H9 (cell line): Measurements from ENCODE around the gene TMEM95. TPM values are rescaled to one million over a fixed set of nuclear protein-coding genes. Genes with fewer than 3 reads are reported as not detected.
"Not testable (repeated sequence)": the region's sequence is repeated elsewhere in the genome, so short reads cannot be mapped to it uniquely, and the experiment has no call there.

ENCODE experiments used
- DNase-seq: peaks from one replicate; pipeline ENCODE4 v3.0.0-alpha.2; 2017
- H2AFZ ChIP-seq: one replicate; pipeline ENCODE4 v1.6.1; 2013; ENCODE audit warnings: mild to moderate bottlenecking, low read length, control low read depth, moderate library complexity
- H2AK5ac ChIP-seq: 2 replicates; pipeline ENCODE4 v1.6.1; 2013; ENCODE audit warnings: low read length, control low read depth, mixed read lengths; ENCODE audit not compliant: insufficient read length
- H2BK120ac ChIP-seq: one replicate; pipeline ENCODE4 v1.6.1; 2013; ENCODE audit warnings: low read depth, mild to moderate bottlenecking, low read length, control low read depth, inconsistent platforms; ENCODE audit not compliant: poor library complexity, severe bottlenecking
- H2BK12ac ChIP-seq: 2 replicates; pipeline ENCODE4 v1.6.1; 2013; ENCODE audit warnings: low read length, control low read depth, mixed read lengths, low read depth; ENCODE audit not compliant: insufficient read length
- H2BK15ac ChIP-seq: 2 replicates; pipeline ENCODE4 v1.6.1; 2013; ENCODE audit warnings: low read depth, low read length, control low read depth
- H2BK20ac ChIP-seq: one replicate; pipeline ENCODE4 v1.6.1; 2013; ENCODE audit warnings: low read depth, mild to moderate bottlenecking, low read length, control low read depth, inconsistent platforms; ENCODE audit not compliant: poor library complexity, severe bottlenecking
- H2BK5ac ChIP-seq: 2 replicates; pipeline ENCODE4 v1.6.1; 2013; ENCODE audit warnings: low read length, control low read depth, mixed read lengths; ENCODE audit not compliant: insufficient read length
- H3K14ac ChIP-seq: 2 replicates; pipeline ENCODE4 v1.6.1; 2013; ENCODE audit warnings: low read length, control low read depth; ENCODE audit not compliant: insufficient read depth
- H3K18ac ChIP-seq: 2 replicates; pipeline ENCODE4 v1.6.1; 2013; ENCODE audit warnings: low read depth, mild to moderate bottlenecking, mixed read lengths, low read length, control low read depth; ENCODE audit not compliant: insufficient read length
- H3K23ac ChIP-seq: 2 replicates; pipeline ENCODE4 v1.6.1; 2013; ENCODE audit warnings: low read length, control low read depth, mixed read lengths, low read depth; ENCODE audit not compliant: insufficient read length
- H3K23me2 ChIP-seq: 2 replicates; pipeline ENCODE4 v1.6.1; 2013; ENCODE audit warnings: low read depth, mild to moderate bottlenecking, mixed read lengths, low read length, control low read depth; ENCODE audit not compliant: insufficient read length, poor library complexity, severe bottlenecking
- H3K27ac ChIP-seq: 2 replicates; pipeline ENCODE4 v1.5.1; 2013; ENCODE audit warnings: low read length, control low read depth, mixed read lengths, low read depth; ENCODE audit not compliant: insufficient read length
- H3K27me3 ChIP-seq: 2 replicates; pipeline ENCODE4 v1.6.1; 2013; ENCODE audit warnings: low read length, control low read depth, inconsistent platforms; ENCODE audit not compliant: insufficient read depth
- H3K4ac ChIP-seq: 2 replicates; pipeline ENCODE4 v1.6.1; 2013; ENCODE audit warnings: low read depth, mild to moderate bottlenecking, control low read depth, inconsistent platforms, low read length, moderate library complexity
- H3K4me1 ChIP-seq: 2 replicates; pipeline ENCODE4 v1.6.1; 2013; ENCODE audit warnings: low read length, control low read depth, inconsistent platforms; ENCODE audit not compliant: insufficient read depth
- H3K4me2 ChIP-seq: 2 replicates; pipeline ENCODE4 v1.6.1; 2013; ENCODE audit warnings: low read length, control low read depth, mixed read lengths; ENCODE audit not compliant: insufficient read length, insufficient read depth
- H3K56ac ChIP-seq: 2 replicates; pipeline ENCODE4 v1.6.1; 2013; ENCODE audit warnings: low read depth, mild to moderate bottlenecking, mixed read lengths, low read length, control low read depth; ENCODE audit not compliant: insufficient read length
- H3K79me1 ChIP-seq: 2 replicates; pipeline ENCODE4 v1.6.1; 2013; ENCODE audit warnings: low read depth, mild to moderate bottlenecking, moderate library complexity, low read length, control low read depth, inconsistent platforms; ENCODE audit not compliant: insufficient read depth, poor library complexity, severe bottlenecking
- H3K79me2 ChIP-seq: 2 replicates; pipeline ENCODE4 v1.6.1; 2013; ENCODE audit warnings: low read length, control low read depth, inconsistent platforms; ENCODE audit not compliant: insufficient read depth
- H3K9ac ChIP-seq: 2 replicates; pipeline ENCODE4 v1.6.1; 2013; ENCODE audit warnings: low read length, control low read depth, mixed read lengths; ENCODE audit not compliant: insufficient read length; ENCODE audit errors: extremely low read depth
- H3K9me3 ChIP-seq: one replicate; pipeline ENCODE4 v1.6.1; 2013; ENCODE audit warnings: low read depth, low read length, inconsistent platforms; ENCODE audit not compliant: control insufficient read depth
- H3T11ph ChIP-seq: one replicate; pipeline ENCODE4 v1.6.1; 2013; ENCODE audit warnings: mild to moderate bottlenecking, low read length, control low read depth, inconsistent platforms
- H4K20me1 ChIP-seq: one replicate; pipeline ENCODE4 v1.6.1; 2013; ENCODE audit not compliant: control insufficient read depth, insufficient read length, insufficient read depth
- H4K5ac ChIP-seq: 2 replicates; pipeline ENCODE4 v1.6.1; 2013; ENCODE audit warnings: low read depth, mild to moderate bottlenecking, mixed read lengths, low read length, control low read depth; ENCODE audit not compliant: insufficient read length
- H4K8ac ChIP-seq: replicated peaks from 2 replicates; pipeline ENCODE4 v1.6.1; 2013; ENCODE audit warnings: low read length, control low read depth, mixed read lengths, low read depth; ENCODE audit not compliant: insufficient read length
- H4K91ac ChIP-seq: 2 replicates; pipeline ENCODE4 v1.6.1; 2013; ENCODE audit warnings: low read depth, mild to moderate bottlenecking, moderate library complexity, mixed read lengths, low read length, control low read depth; ENCODE audit not compliant: insufficient read length
- H3K27ac Mint-ChIP-seq, 3 experiments: 2 replicates in 2 of 3; 3 replicates in 1 of 3; pipeline ENCODE4 v1.8.0; 2020 to 2021; ENCODE audit warnings: mixed read lengths in 3 of 3, mild to moderate bottlenecking in 1 of 3, moderate library complexity in 1 of 3
- H3K27me3 Mint-ChIP-seq: 2 replicates; pipeline ENCODE4 v1.8.0; 2021; ENCODE audit warnings: low read depth, mild to moderate bottlenecking, moderate library complexity, mixed read lengths
- H3K36me3 Mint-ChIP-seq, 3 experiments: 2 replicates in 2 of 3; 3 replicates in 1 of 3; pipeline ENCODE4 v1.8.0; 2020 to 2021; ENCODE audit warnings: low read depth in 3 of 3, mixed read lengths in 3 of 3; ENCODE audit not compliant: insufficient read depth in 1 of 3
- H3K4me1 Mint-ChIP-seq, 2 experiments: 2 replicates each; pipeline ENCODE4 v1.8.0; 2020; ENCODE audit warnings: mixed read lengths in 2 of 2
- H3K4me3 Mint-ChIP-seq, 2 experiments: 2 replicates in 1 of 2; 3 replicates in 1 of 2; pipeline ENCODE4 v1.8.0; 2020 to 2021; ENCODE audit warnings: mild to moderate bottlenecking in 2 of 2, mixed read lengths in 2 of 2, moderate library complexity in 1 of 2
- H3K9me3 Mint-ChIP-seq, 2 experiments: 2 replicates in 1 of 2; 3 replicates in 1 of 2; pipeline ENCODE4 v1.8.0; 2020; ENCODE audit warnings: mild to moderate bottlenecking in 2 of 2, mixed read lengths in 2 of 2, moderate library complexity in 1 of 2
- CTCF ChIP-seq: fragments of 200-600 bp; sonication (generic); conservative IDR thresholded peaks from 3 replicates; pipeline ENCODE4 v1.8.0; 2021; ENCODE audit warnings: antibody characterized with exemption, mild to moderate bottlenecking
- WGBS: extraction: QIAGEN DNeasy Blood & Tissue Kit; methylation state at CpG from one replicate; pipeline ENCODE4 v1.1.7; 2013; ENCODE audit warnings: missing lambda C conversion rate, low lambda C conversion rate, mixed read lengths; ENCODE audit not compliant: insufficient read length; ENCODE audit errors: extremely low coverage; 5-methylcytosine and 5-hydroxymethylcytosine counted together
- total RNA-seq: library from RNA; stranded (reverse); gene quantifications from 2 replicates; pipeline ENCODE4 v1.2.1, GENCODE V29; 2021

TMEM95 gene
- total RNA-seq, 1 experiment from 2014 or later = not detected

- no peak for TF ChIP-seq CTCF
- Mint-ChIP-seq H3K9me3 (no peaks in the 10 kb centered on the region), H3K36me3 (no peaks in the 10 kb centered on the region), H3K4me3 (no peak overlapping the region), H3K27ac (no peak overlapping the region), H3K4me1 (peaks cover 9 to 14% of the 10 kb centered on the region in 2 experiments), H3K27me3 (peaks cover 6% of the 10 kb centered on the region; the same call in 1 of the 2 replicates)
- H3K18ac ChIP-seq = no peak overlapping the region
- H3K27ac ChIP-seq = no peak overlapping the region
- no peak overlapping the region for H2AK5ac ChIP-seq
- H3K4me1 ChIP-seq = peaks cover 5% of the 10 kb centered on the region; the same call in 1 of the 2 replicates
- no peak overlapping the region for H2BK120ac ChIP-seq
- H4K91ac ChIP-seq = no peak overlapping the region
- no peak overlapping the region for H2BK20ac ChIP-seq
- no peak overlapping the region for H4K8ac ChIP-seq
- no peak overlapping the region for H3K4me2 ChIP-seq
- no peaks in the 10 kb centered on the region for H3K79me1 ChIP-seq
- H2BK12ac ChIP-seq = no peak overlapping the region
- H2AFZ ChIP-seq = no peak overlapping the region
- no peak overlapping the region for H3K14ac ChIP-seq
- H3K9me3 ChIP-seq = no peaks in the 10 kb centered on the region
- no peak overlapping the region for H3T11ph ChIP-seq
- H3K23ac ChIP-seq = no peak overlapping the region
- no peak overlapping the region for H3K4ac ChIP-seq
- no peaks in the 10 kb centered on the region for H3K27me3 ChIP-seq
- WGBS = no CpG with 5 or more reads among the region's 6 CpGs
- no peak for DNase-seq
- H3K79me2 ChIP-seq = no peaks in the 10 kb centered on the region
- H3K9ac ChIP-seq = no peak overlapping the region
- no peak overlapping the region for H4K5ac ChIP-seq
- H3K56ac ChIP-seq = no peak overlapping the region
- H2BK15ac ChIP-seq = no peak overlapping the region
- H3K23me2 ChIP-seq = no peaks in the 10 kb centered on the region
- no peaks in the 10 kb centered on the region for H4K20me1 ChIP-seq
- no peak overlapping the region for H2BK5ac ChIP-seq
Observed at GRCh38 chr17:7363311-7363710, 8.4 kb downstream of the TMEM95 start.

- not testable (repeated sequence) for H3K4me3 Mint-ChIP-seq, DNase-seq, H3K36me3 Mint-ChIP-seq, H4K8ac ChIP-seq, H2AFZ ChIP-seq, H4K20me1 ChIP-seq, H3K56ac ChIP-seq, H3K9ac ChIP-seq, H3K27me3 Mint-ChIP-seq, H3K4ac ChIP-seq, H3K27ac Mint-ChIP-seq, H3K23ac ChIP-seq, H3K27ac ChIP-seq, H2BK5ac ChIP-seq, H2BK20ac ChIP-seq, H2AK5ac ChIP-seq, H3K23me2 ChIP-seq, H3K14ac ChIP-seq, H4K91ac ChIP-seq, H3K79me2 ChIP-seq, H3K9me3 ChIP-seq, H3K79me1 ChIP-seq, H3K27me3 ChIP-seq, H2BK12ac ChIP-seq, H3K9me3 Mint-ChIP-seq, H4K5ac ChIP-seq, H2BK15ac ChIP-seq, H3T11ph ChIP-seq, H3K18ac ChIP-seq, H3K4me2 ChIP-seq, H3K4me1 ChIP-seq, H2BK120ac ChIP-seq
- H3K4me1 Mint-ChIP-seq = peaks cover 11 to 24% of the 10 kb centered on the region in 2 experiments
- WGBS = no CpG with 5 or more reads among the region's 7 CpGs
Observed at GRCh38 chr17:7365963-7366362, 11.0 kb downstream of the TMEM95 start.
